IMR-90 (cell line): Measurements from ENCODE around the gene VSIG10L2. TPM values are rescaled to one million over a fixed set of nuclear protein-coding genes. Genes with fewer than 3 reads are reported as not detected.

Experiments used
- ATAC-seq: fragments of 200-7000 bp; cut with Tn5 transposase; 2 replicates; pipeline ENCODE4 v1.9.1; 2020; ENCODE audit warnings: low read depth, mild to moderate bottlenecking, moderate library complexity
- BruUV-seq: library from RNA; stranded (reverse); fragments of 400-500 nt; replicated peaks from 2 replicates; lab custom pipeline; 2021; lab: Mats Ljungman, UMichigan
- CTCF ChIA-PET: fragments of 300-600 bp; formaldehyde crosslinking; extraction: SDS; loops from one replicate; lab custom pipeline; 2021; ENCODE audit warnings: antibody characterized with exemption; lab: Yijun Ruan, JAX
- POLR2A ChIA-PET: fragments of 300-600 bp; sonication (Branson Sonifier 250); formaldehyde crosslinking; loops from one replicate; lab custom pipeline; 2022; ENCODE audit warnings: antibody characterized with exemption; ENCODE audit not compliant: unreplicated experiment; lab: Charles Lee
- DNase-seq: peaks from one replicate; pipeline ENCODE4 v3.0.0; 2013
- H2AFZ ChIP-seq: replicated peaks from 2 replicates; pipeline ENCODE3; 2013; ENCODE audit warnings: low read length, mild to moderate bottlenecking; ENCODE audit not compliant: poor library complexity
- H2AK5ac ChIP-seq: 2 replicates; pipeline ENCODE4 v1.6.1; 2013; ENCODE audit warnings: low read depth, low read length, inconsistent platforms
- H2AK9ac ChIP-seq: replicated peaks from 2 replicates; pipeline ENCODE3; 2013; ENCODE audit warnings: mild to moderate bottlenecking, low read depth, low read length, moderate library complexity; ENCODE audit not compliant: poor library complexity
- H2BK120ac ChIP-seq: 2 replicates; pipeline ENCODE4 v1.6.1; 2013; ENCODE audit warnings: low read depth, low read length, inconsistent platforms
- H2BK15ac ChIP-seq: 3 replicates; pipeline ENCODE4 v1.6.1; 2013; ENCODE audit warnings: low read depth, low read length, inconsistent platforms
- H2BK20ac ChIP-seq: 2 replicates; pipeline ENCODE4 v1.6.1; 2013; ENCODE audit warnings: low read depth, mild to moderate bottlenecking, inconsistent platforms, low read length, moderate library complexity
- H2BK5ac ChIP-seq: 2 replicates; pipeline ENCODE4 v1.6.1; 2013; ENCODE audit warnings: mild to moderate bottlenecking, low read depth, low read length, inconsistent platforms; ENCODE audit not compliant: poor library complexity, severe bottlenecking
- H3K14ac ChIP-seq: replicated peaks from 2 replicates; pipeline ENCODE4 v1.6.1; 2013; ENCODE audit warnings: low read depth, low read length, inconsistent platforms
- H3K18ac ChIP-seq: 2 replicates; pipeline ENCODE4 v1.6.1; 2013; ENCODE audit warnings: low read depth, low read length, control low read depth
- H3K23ac ChIP-seq: 2 replicates; pipeline ENCODE4 v1.6.1; 2013; ENCODE audit warnings: low read depth, low read length, inconsistent platforms
- H3K27ac ChIP-seq: 2 replicates; pipeline ENCODE4 v1.5.1; 2013; ENCODE audit warnings: mild to moderate bottlenecking, control low read depth, low read length; ENCODE audit not compliant: insufficient read depth
- H3K27me3 ChIP-seq: 2 replicates; pipeline ENCODE4 v1.6.1; 2013; ENCODE audit warnings: low read length; ENCODE audit not compliant: control insufficient read depth, insufficient read depth
- H3K36me3 ChIP-seq: 2 replicates; pipeline ENCODE4 v1.6.1; 2013; ENCODE audit warnings: low read length, mixed read lengths; ENCODE audit not compliant: control insufficient read depth, insufficient read depth
- H3K4ac ChIP-seq: 2 replicates; pipeline ENCODE4 v1.6.1; 2013; ENCODE audit warnings: low read depth, low read length, inconsistent platforms
- H3K4me1 ChIP-seq: 2 replicates; pipeline ENCODE4 v1.6.1; 2013; ENCODE audit warnings: low read length, mixed read lengths; ENCODE audit not compliant: control insufficient read depth, insufficient read depth
- H3K4me2 ChIP-seq: 2 replicates; pipeline ENCODE4 v1.6.1; 2013; ENCODE audit warnings: low read depth, mild to moderate bottlenecking, control low read depth, low read length, moderate library complexity
- H3K4me3 ChIP-seq: 2 replicates; pipeline ENCODE4 v1.5.1; 2013; ENCODE audit warnings: low read depth, mild to moderate bottlenecking, control low read depth, low read length, moderate library complexity; ENCODE audit not compliant: insufficient read depth
- H3K56ac ChIP-seq: 2 replicates; pipeline ENCODE4 v1.6.1; 2013; ENCODE audit warnings: low read length, inconsistent platforms; ENCODE audit not compliant: insufficient read depth; ENCODE audit errors: extremely low read depth
- H3K79me1 ChIP-seq, 2 experiments: 2 replicates each; pipeline ENCODE4 v1.6.1; 2013; ENCODE audit warnings: low read length in 2 of 2, inconsistent platforms in 1 of 2, low read depth in 1 of 2
- H3K9ac ChIP-seq: 2 replicates; pipeline ENCODE4 v1.6.1; 2013; ENCODE audit warnings: low read depth, low read length, control low read depth
- H3K9me1 ChIP-seq: 2 replicates; pipeline ENCODE4 v1.6.1; 2013; ENCODE audit warnings: low read length, inconsistent platforms; ENCODE audit not compliant: insufficient read depth
- H3K9me3 ChIP-seq: 2 replicates; pipeline ENCODE4 v1.6.1; 2013; ENCODE audit warnings: low read length; ENCODE audit not compliant: control insufficient read depth, insufficient read depth
- H4K20me1 ChIP-seq: 2 replicates; pipeline ENCODE4 v1.6.1; 2013; ENCODE audit warnings: low read length, inconsistent platforms; ENCODE audit not compliant: insufficient read depth
- H4K5ac ChIP-seq: 2 replicates; pipeline ENCODE4 v1.6.1; 2013; ENCODE audit warnings: mild to moderate bottlenecking, low read depth, low read length, control low read depth
- H4K8ac ChIP-seq, 2 experiments: 2 replicates each; pipeline ENCODE4 v1.6.1; 2013; ENCODE audit warnings: low read depth in 2 of 2, low read length in 2 of 2, control low read depth in 1 of 2, inconsistent platforms in 1 of 2
- H4K91ac ChIP-seq: 2 replicates; pipeline ENCODE4 v1.6.1; 2013; ENCODE audit warnings: low read depth, low read length, inconsistent platforms; ENCODE audit not compliant: insufficient read depth
- BHLHE40 ChIP-seq: fragments of 150-350 bp; IDR thresholded peaks from 2 replicates; pipeline ENCODE4 v1.6.1; 2016; ENCODE audit warnings: mild to moderate bottlenecking, low read depth, low read length
- CTCF ChIP-seq: conservative IDR thresholded peaks from 2 replicates; pipeline ENCODE4 v1.5.1; 2012; ENCODE audit warnings: mild to moderate bottlenecking, low read depth, low read length, improper control_type of control experiment
- MAFK ChIP-seq: IDR thresholded peaks from 2 replicates; pipeline ENCODE4 v1.6.1; 2012; ENCODE audit warnings: low read depth, low read length, improper control_type of control experiment
- MXI1 ChIP-seq: IDR thresholded peaks from 2 replicates; pipeline ENCODE4 v1.6.1; 2012; ENCODE audit warnings: low read depth, mild to moderate bottlenecking, low read length, moderate library complexity, borderline replicate concordance
- POLR2A ChIP-seq: IDR thresholded peaks from 2 replicates; pipeline ENCODE4 v1.6.1; 2012; ENCODE audit warnings: mild to moderate bottlenecking, low read depth, low read length
- RCOR1 ChIP-seq: IDR thresholded peaks from 2 replicates; pipeline ENCODE4 v1.6.1; 2012; ENCODE audit warnings: mild to moderate bottlenecking, low read length, improper control_type of control experiment; ENCODE audit not compliant: insufficient replicate concordance
- SMC3 ChIP-seq: fragments of 150-350 bp; IDR thresholded peaks from 2 replicates; pipeline ENCODE4 v1.6.1; 2016; ENCODE audit warnings: low read depth, mild to moderate bottlenecking, antibody characterized with exemption, low read length, moderate library complexity
- WGBS, 2 experiments: methylation state at CpG; one replicate each; pipeline versions ENCODE4 v1.1.5 to v1.1.7; 2013; ENCODE audit warnings: missing lambda C conversion rate in 2 of 2; ENCODE audit not compliant: insufficient read length in 1 of 2; ENCODE audit errors: extremely low coverage in 2 of 2; 5-methylcytosine and 5-hydroxymethylcytosine counted together
- dilution Hi-C: fragments of 300-500 bp; cut with HindIII; formaldehyde crosslinking; loops from one replicate; pipeline ENCODE4 v1.14.3; 2018; ENCODE audit warnings: low sequenced_read_pairs; ENCODE audit not compliant: unreplicated experiment
- in situ Hi-C: fragments of 300-500 bp; cut with MboI; formaldehyde crosslinking; loops from 3 replicates; pipeline ENCODE4 v1.14.3; 2019; ENCODE audit warnings: low sequenced_read_pairs, inconsistent platforms, mixed read lengths
- intact Hi-C: fragments of 100-400 bp; cut with micrococcal nuclease; formaldehyde crosslinking; loops from 2 replicates; pipeline ENCODE4 v1.10.0; 2022
- polyA plus RNA-seq, 3 experiments: library from polyadenylated mRNA; depleted of rRNA; stranded (reverse); fragments of >200 nt; gene quantifications; 2 replicates each; pipeline ENCODE4 v1.2.3, GENCODE V29; 2012; ENCODE audit warnings: low replicate concordance in 1 of 3
- total RNA-seq: library from RNA; depleted of rRNA; stranded (reverse); fragments of >200 nt; gene quantifications from 2 replicates; pipeline ENCODE4 v1.2.3, GENCODE V29; 2012

Gene VSIG10L2
- total and polyA plus RNA-seq, 2 of the 4 experiments (the other 2 are of a cell fraction) = under 0.01 TPM; not detected in 1

DNA sequence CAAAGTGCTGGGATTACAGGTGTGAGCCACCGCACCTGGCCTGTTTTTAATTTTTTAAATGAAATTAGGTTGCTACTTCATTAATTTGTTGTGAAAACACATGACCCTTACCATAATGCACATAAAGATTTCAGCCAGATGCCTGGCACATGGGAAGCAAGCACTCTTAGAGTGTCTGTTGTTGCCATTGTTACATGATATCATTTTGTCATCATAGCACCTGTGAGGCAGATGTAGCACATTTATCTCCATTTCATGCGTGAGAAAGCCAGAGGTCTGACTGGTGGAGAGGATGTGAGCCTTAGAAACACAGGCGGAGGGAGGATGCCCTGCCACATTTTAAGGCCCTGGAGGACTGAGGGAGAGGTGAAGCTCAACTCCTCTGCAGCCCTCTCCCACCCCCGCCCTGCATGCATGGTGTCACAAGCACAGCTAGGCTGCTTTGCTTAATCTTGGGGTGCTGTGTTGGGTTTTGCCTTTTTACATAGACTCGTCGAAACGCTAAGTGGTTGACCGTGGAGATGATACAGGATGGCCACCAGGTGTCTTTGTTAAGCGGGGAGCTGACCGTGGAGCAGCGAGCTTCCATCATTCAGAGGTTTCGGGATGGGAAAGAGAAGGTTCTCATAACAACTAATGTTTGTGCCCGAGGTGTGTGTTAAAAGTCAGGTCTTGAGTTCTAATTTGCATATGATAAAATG is 27.6 kb upstream of the VSIG10L2 start:
- dilution Hi-C loops = loop anchor here (25.0 kb wide), 1 partner anchor 294 kb away; the partner anchor contains the start of genes FAM118B and RPUSD4
- BruUV-seq = no TSS peak
- H2BK15ac ChIP-seq = no peak overlapping the region
- peaks cover 32% of the 10 kb centered on the region for H3K27me3 ChIP-seq
- no peak for TF ChIP-seq BHLHE40
- TF ChIP-seq SMC3 = no peak
- no peak for TF ChIP-seq CTCF
- TF ChIP-seq POLR2A = no peak
- no peak for TF ChIP-seq MAFK
- no peak for TF ChIP-seq MXI1
- TF ChIP-seq RCOR1 = no peak
- no peaks in the 10 kb centered on the region for H4K20me1 ChIP-seq
- no peak overlapping the region for H4K8ac ChIP-seq
- no peaks in the 10 kb centered on the region for H3K9me3 ChIP-seq
- WGBS, 2 experiments = 59% methylated on average over 7 of the region's 13 CpGs; no CpG with 5 or more reads in 1 of the 2 experiments
- no peaks in the 10 kb centered on the region for H3K4me1 ChIP-seq
- in situ Hi-C loops = no loop called here
- intact Hi-C loops = no loop called here
- H2BK5ac ChIP-seq = no peak overlapping the region
- CTCF ChIA-PET = interaction anchor here (0.6 to 1.1 kb wide), 2 partner anchors 273 to 408 kb away, joined by 3 read pairs; no protein-coding TSS in a partner anchor
- no peaks in the 10 kb centered on the region for H3K9me1 ChIP-seq
- ATAC-seq = no peak
- no peak overlapping the region for H2AK9ac ChIP-seq
- H3K9ac ChIP-seq = no peak overlapping the region
- no peak overlapping the region for H2AK5ac ChIP-seq
- H3K14ac ChIP-seq = no peak overlapping the region
- POLR2A ChIA-PET = no interaction called here
- H4K5ac ChIP-seq = no peak overlapping the region
- no peak overlapping the region for H3K4ac ChIP-seq
- H2BK20ac ChIP-seq = no peak overlapping the region
- H3K18ac ChIP-seq = no peak overlapping the region
- H3K23ac ChIP-seq = no peak overlapping the region
- H2BK120ac ChIP-seq = no peak overlapping the region
- no peak for DNase-seq
- no peaks in the 10 kb centered on the region for H3K36me3 ChIP-seq
- H3K4me3 ChIP-seq = no peak overlapping the region
- no peak overlapping the region for H4K91ac ChIP-seq
- no peak overlapping the region for H3K4me2 ChIP-seq
- H3K79me1 ChIP-seq = no peaks in the 10 kb centered on the region
- H3K27ac ChIP-seq = no peak overlapping the region
- no peak overlapping the region for H2AFZ ChIP-seq
- H3K56ac ChIP-seq = no peak overlapping the region
